HG02610 (cell line): ENCODE data around the gene MRGPRE.

ENCODE experiments used
- ATAC-seq: cut with Tn5 transposase; IDR thresholded peaks from one replicate; pipeline ENCODE4 v1.9.1; 2021; ENCODE audit warnings: mild to moderate bottlenecking, moderate library complexity; ENCODE audit not compliant: unreplicated experiment

MRGPRE gene

GRCh38 chr11:3181725-3182461 is 50.3 kb downstream of the MRGPRE start:
- ATAC-seq = no peak

GRCh38 chr11:3180869-3181268 is 51.3 kb downstream of the MRGPRE start:
- no peak for ATAC-seq

- no peak for ATAC-seq
These were observed 53.9 kb downstream of the MRGPRE start for GRCh38 chr11:3178349-3178748.

GRCh38 chr11:3177931-3178330 is 54.3 kb downstream of the MRGPRE start:
- ATAC-seq = no peak
